GM18861 (cell line): Measurements from ENCODE around the gene CAPN8.

Experiments used
- ATAC-seq: cut with Tn5 transposase; IDR thresholded peaks from one replicate; pipeline ENCODE4 v1.9.1; 2021; ENCODE audit not compliant: unreplicated experiment

CAPN8 gene

GRCh38 chr1:223620297-223620897 is 45.1 kb downstream of the CAPN8 start:
- ATAC-seq = no peak

- no peak for ATAC-seq
Measured at GRCh38 chr1:223618680-223619079, 46.8 kb downstream of the CAPN8 start.

- ATAC-seq = no peak
Measured at GRCh38 chr1:223617323-223618070, 48.0 kb downstream of the CAPN8 start.

- ATAC-seq = no peak
Measured at GRCh38 chr1:223616586-223616985, 48.9 kb downstream of the CAPN8 start.

GRCh38 chr1:223611936-223612335 is 53.6 kb downstream of the CAPN8 start:
- ATAC-seq = no peak

GRCh38 chr1:223609977-223610376 is 55.5 kb downstream of the CAPN8 start:
- ATAC-seq = no peak

GRCh38 chr1:223609066-223609465 is 56.4 kb downstream of the CAPN8 start:
- ATAC-seq = no peak

- ATAC-seq = no peak
Measured at GRCh38 chr1:223558512-223558911, 107.0 kb downstream of the CAPN8 start.

- no peak for ATAC-seq
Measured at GRCh38 chr1:223557130-223557475, 108.4 kb downstream of the CAPN8 start.

GRCh38 chr1:223556414-223557129 is 108.9 kb downstream of the CAPN8 start:
- ATAC-seq = peak; percentile 78

GRCh38 chr1:223553957-223554356 is 111.5 kb downstream of the CAPN8 start:
- ATAC-seq = no peak

- ATAC-seq = no peak
Measured at GRCh38 chr1:223551610-223552009, 113.9 kb downstream of the CAPN8 start.

GRCh38 chr1:223549740-223550139 is 115.8 kb downstream of the CAPN8 start:
- no peak for ATAC-seq

- no peak for ATAC-seq
Measured at GRCh38 chr1:223547316-223548114, 118.0 kb downstream of the CAPN8 start.

- ATAC-seq = no peak
Measured at GRCh38 chr1:223545343-223545742, 120.2 kb downstream of the CAPN8 start.

GRCh38 chr1:223543560-223543959 is 121.9 kb downstream of the CAPN8 start:
- ATAC-seq = no peak

- ATAC-seq = no peak
Measured at GRCh38 chr1:223542831-223543230, 122.7 kb downstream of the CAPN8 start.

- ATAC-seq = no peak
Measured at GRCh38 chr1:223540485-223541106, 124.9 kb downstream of the CAPN8 start.

GRCh38 chr1:223539750-223540149 is 125.8 kb downstream of the CAPN8 start:
- ATAC-seq = no peak

GRCh38 chr1:223538981-223539380 is 126.5 kb downstream of the CAPN8 start:
- no peak for ATAC-seq

GRCh38 chr1:223535319-223535718 is 130.2 kb downstream of the CAPN8 start:
- no peak for ATAC-seq
